Activated CD4-positive, alpha-beta T cell treated with anti-CD3 and anti-CD28 coated beads, Interleukin-2, amount 50 U/mL, for 16 hours (primary cell): Measurements from ENCODE around the gene PET100.

ENCODE experiments used
- DNase-seq: peaks from one replicate; pipeline ENCODE4 v3.0.0-alpha.2; 2020

PET100 gene

DNA sequence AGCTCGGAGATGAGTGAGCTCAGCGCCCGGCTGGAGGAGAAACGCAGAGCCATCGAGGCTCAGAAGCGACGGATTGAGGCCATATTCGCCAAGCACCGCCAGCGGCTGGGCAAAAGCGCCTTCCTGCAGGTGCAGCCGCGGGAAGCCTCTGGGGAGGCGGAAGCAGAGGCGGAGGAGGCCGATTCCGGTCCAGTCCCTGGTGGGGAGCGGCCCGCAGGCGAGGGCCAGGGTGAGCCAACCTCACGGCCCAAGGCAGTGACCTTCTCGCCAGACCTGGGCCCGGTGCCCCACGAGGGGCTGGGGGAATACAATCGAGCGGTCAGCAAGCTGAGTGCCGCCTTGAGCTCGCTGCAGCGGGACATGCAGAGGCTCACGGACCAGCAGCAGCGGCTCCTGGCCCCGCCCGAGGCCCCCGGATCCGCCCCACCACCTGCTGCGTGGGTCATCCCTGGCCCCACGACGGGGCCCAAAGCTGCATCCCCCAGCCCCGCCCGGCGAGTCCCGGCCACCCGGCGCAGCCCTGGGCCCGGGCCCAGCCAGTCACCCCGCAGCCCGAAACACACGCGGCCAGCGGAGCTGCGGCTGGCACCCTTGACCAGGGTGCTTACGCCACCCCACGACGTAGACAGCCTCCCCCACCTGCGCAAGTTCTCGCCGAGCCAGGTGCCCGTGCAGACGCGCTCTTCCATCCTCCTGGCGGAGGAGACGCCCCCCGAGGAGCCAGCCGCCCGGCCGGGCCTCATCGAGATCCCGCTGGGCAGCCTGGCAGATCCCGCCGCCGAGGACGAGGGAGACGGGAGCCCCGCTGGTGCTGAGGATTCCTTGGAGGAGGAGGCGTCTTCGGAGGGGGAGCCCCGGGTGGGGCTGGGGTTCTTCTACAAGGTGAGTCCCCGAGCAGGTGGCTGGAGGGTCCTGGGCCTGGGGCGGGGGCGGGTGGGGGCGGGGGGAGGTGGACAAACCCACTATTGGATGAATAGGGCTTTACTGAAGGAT lies 17.0 kb upstream of the PET100 start:
- DNase-seq, result no peak

DNA sequence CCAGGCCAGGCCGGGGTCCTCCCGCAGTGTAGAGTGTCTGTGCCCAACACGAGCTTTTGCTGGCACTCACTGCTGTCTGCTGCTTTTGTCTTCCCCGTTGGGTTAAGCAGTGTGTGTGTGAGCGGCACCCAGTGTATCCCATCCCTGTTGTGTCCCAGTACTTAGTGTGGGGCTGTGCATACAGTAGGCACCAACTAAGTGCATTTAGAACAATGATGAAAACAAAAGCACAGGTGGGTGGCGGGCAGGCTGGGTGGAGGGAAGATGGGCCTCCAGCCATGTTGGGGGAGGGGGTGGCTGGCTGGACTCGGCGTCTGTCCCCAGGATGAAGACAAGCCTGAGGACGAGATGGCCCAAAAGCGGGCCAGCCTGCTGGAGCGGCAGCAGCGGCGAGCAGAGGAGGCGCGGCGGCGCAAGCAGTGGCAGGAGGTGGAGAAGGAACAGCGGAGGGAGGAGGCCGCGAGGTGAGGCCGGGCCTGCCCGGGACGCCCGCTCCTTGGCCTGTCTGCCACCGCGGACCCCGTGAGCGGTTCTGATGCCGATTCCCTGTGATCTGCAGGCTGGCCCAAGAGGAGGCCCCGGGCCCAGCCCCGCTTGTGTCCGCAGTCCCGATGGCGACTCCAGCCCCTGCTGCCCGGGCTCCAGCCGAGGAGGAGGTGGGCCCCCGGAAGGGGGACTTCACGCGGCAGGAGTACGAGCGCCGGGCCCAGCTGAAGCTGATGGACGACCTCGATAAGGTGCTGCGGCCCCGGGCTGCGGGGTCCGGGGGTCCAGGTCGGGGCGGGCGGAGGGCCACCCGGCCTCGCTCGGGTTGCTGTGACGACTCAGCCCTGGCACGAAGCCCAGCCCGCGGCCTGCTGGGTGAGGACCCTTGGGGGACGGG lies 14.5 kb upstream of the PET100 start:
- no peak for DNase-seq

DNA sequence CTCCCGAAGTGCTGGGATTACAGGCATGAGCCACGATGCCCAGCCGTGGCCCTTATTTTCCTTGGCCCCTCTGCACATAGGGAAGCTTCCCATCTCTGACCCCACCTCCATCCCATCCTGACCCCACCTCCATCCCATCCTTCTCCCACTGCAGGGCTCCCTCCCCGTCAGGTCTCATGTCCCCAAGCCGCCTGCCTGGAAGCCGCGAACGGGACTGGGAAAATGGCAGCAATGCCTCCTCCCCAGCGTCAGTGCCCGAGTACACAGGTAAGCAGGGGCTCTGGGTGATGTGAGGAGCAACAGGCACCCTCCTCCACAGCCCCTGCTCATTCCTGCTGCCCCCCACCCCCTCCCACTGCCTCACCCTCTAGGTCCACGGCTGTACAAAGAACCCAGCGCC lies 12.4 kb upstream of the PET100 start:
- no peak for DNase-seq

DNA sequence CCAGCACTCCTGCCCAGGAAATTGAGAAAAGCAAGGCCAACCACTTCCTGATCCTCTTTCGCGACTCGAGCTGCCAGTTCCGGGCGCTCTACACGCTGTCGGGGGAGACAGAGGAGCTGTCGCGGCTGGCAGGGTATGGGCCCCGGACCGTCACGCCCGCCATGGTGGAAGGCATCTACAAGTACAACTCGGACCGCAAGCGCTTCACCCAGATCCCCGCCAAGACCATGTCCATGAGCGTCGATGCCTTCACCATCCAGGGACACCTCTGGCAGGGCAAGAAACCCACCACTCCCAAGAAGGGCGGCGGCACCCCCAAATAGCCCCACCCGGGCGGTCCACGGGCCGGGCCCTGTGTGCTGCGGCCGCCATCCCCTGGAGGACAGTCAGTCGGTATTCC lies 11.9 kb upstream of the PET100 start:
- no peak for DNase-seq

DNA sequence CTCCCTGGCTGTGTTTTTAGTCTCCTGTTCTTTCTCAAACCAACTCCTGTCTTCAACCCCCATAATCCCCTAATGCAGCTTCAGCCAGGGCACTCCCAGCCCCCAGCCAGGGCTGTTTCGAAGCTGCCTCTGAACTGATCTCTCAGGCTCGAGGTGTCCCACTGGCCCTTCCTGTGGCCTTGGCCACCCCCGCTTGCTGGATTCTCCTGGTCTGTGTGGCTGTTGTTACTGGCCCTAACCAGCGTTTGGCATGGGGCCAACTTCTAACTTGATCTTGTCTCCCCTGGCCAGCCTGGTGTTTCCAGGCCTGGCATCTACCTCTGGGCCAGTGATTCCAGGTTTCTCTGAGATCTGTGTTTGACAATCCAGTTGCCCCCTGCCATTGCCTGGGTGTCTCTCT lies 11.2 kb upstream of the PET100 start:
- DNase-seq, result no peak

DNA sequence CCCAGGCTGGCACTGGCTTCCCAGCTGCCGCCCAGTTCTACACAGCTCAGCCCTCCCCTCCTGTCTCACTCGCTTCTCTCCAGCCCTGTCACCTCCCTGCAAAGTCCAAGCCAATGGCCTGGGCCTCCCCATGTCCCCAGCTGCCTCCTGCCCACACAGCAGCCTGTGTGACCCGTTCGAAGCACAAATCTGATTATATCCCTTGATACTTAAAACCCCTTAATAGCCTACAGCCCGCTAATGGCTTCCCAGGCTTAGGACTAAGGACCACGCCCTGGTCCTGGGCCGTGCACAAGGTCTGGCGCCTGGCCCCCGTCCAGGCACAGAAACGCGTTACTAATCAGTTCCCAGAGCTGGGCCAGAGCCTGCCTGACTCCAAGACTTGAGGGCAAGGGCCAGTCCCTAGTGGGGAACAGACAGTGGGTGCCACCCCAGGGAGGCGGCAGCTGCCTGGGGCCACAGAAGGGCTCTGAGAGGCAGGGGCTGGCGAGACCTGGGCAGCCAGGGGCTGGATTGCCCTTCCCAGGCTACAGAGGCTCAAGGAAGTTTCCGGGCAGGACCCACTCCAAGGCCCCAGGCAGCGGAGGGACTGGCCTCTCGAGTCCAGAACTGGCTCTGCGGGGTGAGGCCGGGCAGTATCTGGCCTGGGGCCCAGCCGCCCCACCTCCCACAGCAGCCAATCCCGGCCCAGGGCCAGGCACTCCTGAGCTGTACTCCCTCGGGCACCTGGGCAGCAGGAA lies 10.7 kb upstream of the PET100 start:
- no peak for DNase-seq

DNA sequence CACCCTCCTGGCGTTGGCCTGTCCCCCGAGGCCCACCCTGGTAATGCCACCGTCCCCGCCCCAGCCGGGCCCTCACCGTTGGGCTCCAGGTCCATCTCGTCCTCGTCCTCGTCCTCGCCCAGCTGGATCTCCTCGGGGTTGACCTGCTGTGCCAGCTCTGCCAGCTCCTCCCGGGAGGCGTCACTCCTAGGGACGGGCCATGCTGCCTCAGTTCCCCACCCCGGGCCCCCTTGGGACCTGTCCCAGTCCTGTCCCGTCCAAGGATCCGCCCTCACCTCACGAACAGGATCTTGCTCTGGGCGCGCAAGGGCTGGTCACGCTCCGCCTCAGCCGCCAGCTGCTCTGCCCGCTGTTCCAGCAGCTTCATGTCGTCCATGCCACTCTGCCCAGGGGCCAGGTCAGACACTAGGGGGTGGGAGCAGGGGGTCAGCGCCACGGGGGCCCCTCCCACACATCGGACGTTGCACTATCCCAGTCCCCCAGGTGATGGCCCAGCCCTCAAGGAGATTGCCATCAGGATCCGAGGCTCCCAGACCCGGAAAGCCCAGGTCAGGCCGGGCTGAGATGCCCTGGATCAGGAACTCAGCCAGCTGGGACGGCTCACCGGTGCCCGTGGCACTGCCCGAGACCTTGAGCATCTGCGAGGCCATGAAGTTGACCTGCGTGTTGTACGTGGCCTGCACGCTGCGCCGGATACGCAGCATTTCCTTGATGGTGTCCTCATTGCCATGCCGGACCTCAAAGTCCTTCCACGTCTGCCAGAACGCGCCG lies 9.7 kb upstream of the PET100 start:
- no peak for DNase-seq

DNA sequence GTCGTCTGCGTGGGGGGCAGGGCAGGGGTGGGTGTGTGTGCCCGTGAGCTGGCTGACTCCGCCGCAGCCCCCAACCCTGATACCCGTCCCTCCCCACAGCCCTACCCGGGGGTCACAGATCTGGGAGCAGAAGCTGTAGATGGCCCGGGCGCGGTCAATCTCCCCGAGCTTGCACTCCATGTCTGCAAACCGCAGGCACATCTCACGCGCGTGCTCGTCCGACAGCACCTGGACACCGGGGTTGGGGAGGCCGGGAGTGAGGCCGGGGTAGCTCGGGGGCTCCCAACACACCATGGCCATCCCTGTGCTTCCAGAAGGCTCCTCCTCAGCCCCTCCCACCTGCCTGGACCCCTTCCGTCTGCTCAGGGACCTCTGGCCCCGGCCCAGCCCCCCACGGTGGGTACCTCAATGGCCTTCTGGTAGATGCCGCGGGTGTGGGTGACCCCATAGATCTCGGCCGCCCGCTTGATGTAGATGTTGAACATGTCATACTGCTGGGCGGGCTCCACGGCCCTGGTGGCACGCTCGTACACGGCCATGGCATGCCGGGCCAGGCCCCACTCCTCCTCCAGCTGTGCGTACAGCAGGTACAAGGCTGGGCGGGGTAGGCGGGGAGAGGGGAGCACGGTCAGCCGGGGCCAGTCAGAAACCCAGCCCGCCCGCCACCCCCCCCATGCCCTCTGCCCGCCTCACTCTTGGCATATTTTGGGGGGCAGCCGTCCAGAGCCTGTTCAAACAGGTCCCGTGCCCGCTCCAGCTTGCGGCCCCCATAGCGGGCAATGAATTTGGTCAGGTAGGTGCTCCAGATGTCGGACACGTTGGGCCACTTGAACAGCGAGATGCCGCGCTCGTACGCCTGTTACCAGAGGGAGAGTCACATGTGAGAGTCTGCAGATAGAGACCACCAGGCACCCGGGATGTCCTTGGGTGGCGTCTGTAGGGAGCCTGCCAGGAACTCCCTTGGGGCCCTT lies 8.9 kb upstream of the PET100 start:
- no peak for DNase-seq

DNA sequence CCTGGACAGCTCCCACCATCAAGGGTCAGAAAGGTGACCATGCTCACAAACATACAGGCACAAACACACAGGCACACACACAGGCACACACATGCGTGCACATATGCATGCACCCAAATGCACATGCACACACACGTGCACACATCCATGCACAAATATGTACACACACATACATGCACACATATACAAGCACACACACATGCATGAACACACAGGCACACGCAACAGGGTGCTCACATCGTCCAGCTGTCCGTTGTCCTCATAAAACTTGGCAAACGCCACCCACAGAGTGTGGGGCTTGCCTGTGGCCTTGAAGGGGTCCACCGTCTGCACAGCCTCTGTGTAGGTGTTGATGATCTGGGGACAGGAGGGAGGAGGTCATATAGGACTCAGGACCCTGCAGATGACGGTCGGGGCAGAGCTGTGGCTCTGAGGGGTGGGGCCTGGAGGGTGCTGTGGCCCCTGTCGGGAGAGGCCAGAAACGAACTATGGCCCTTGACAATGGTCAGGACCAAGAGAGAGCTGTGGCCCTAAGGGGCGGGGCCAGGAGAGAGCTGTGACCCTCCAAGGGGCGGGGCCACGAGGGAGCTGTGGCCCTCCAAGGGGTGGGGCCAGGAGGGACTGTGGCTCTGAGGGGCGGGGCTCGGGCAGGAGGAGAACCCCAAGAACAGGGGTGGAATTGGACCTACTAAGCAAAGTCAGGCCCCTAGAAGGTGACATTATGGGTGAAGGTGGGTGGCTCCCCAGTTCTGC lies 6.5 kb upstream of the PET100 start:
- DNase-seq, result no peak

DNA sequence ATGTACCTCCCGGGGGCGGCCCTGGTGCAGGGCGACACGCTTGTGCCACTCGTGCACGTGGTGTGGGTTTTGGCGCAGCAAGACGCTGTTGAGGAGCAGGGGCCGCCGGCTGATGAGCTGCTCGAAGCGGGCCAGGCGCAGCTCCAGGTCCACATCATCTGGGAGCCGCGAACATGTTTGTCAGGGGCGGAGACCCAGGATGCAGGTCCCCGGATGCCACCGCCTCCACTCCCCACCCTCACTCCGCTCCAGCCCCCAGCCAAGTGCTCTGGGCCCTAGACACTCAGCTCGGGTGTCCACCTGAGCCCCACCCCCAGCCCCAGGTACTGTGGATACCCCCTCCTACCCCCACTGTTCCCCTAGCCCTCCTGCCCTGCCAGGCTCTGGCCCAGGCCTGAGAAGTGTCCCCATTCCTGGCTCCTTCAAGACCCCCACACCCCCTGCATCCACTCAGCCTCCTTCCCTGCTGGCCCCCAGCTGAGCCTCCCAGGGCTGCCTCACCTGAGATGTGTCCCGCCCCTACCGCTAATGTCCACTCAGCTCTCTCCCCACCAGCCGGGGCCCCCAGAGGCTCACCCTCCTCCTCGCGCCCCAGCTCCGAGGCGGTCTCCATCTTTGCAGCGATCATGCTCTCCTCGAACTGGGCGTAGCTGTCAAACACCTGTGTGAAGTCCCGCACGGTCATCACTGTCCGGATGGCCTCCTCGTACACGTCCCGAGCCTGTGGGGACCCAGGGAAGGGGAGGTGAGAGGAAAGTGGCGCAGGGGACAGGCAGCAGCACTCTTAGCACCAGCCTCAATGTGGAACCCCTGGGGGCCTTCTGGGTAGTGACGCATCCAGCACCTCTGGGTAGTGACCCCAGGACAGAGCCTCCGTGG lies 5.6 kb upstream of the PET100 start:
- no peak for DNase-seq

DNA sequence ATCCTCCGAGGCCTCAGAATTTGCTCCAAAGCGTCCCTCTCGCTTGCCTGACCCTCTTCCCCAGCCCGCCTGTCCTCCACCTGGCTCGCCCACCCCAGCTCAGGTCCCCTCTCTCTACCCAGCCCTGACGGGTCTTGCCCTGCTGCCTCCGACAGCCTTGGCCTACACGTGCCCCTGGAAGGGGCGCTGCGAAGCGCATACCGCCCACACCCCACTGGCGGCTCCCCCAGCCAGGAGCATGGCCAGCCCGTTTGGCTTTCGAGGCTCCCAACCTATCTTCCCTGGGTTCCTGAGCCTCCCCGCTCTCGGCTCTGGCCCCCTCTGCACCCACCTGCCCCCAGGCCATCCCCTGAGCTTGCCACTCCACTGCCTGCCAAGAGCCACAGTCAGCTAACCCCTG lies 4.8 kb upstream of the PET100 start:
- DNase-seq, result no peak

DNA sequence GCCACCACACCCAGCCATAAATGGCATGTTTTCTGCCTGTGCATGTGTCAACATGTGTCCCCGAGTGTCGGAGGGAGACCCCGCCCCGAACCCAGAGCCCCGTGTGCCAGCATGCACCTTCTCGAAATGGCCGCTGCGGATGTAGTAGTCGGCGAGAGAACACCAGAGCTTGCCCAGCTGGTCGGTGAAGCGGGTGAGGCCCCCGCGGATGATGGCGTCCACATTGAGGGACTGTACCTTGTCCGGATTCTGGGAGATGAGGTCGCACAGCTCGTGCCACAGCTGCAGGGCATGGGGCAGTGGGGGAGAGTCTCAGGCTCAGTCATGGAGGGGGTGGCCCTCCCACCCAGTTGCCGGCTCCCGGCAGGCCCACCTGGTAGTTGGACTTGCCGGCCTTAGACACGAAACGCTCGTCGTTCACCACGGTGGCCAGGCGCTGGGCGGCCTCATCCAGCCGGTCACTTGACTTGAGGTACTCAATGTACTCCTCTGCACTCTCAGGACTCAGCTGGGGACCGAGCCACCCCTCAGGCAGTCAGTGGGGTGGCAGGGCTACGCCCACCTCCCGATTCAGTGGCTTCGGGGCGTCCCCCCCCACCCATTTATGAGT lies 3.7 kb upstream of the PET100 start:
- DNase-seq, result no peak

DNA sequence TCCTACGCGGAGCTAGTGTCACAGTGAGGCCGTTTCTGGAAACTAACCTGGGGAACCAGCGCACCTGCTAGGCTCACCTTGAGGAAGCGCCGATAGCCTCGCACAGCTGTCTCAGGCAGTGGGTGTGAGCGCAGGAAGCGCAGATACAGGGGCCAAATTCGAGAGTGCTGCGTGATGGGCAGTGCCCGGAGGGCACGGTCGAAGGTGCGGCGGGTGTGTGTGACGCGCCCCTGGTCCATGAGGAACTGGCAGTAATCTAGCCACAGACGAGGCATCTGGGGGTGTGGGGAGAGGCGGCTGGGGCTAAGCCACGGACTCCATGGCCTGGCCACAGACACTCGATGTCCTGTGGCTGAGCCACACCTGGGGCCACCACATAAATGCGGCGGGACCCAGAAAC lies 2.4 kb upstream of the PET100 start:
- DNase-seq, result no peak

DNA sequence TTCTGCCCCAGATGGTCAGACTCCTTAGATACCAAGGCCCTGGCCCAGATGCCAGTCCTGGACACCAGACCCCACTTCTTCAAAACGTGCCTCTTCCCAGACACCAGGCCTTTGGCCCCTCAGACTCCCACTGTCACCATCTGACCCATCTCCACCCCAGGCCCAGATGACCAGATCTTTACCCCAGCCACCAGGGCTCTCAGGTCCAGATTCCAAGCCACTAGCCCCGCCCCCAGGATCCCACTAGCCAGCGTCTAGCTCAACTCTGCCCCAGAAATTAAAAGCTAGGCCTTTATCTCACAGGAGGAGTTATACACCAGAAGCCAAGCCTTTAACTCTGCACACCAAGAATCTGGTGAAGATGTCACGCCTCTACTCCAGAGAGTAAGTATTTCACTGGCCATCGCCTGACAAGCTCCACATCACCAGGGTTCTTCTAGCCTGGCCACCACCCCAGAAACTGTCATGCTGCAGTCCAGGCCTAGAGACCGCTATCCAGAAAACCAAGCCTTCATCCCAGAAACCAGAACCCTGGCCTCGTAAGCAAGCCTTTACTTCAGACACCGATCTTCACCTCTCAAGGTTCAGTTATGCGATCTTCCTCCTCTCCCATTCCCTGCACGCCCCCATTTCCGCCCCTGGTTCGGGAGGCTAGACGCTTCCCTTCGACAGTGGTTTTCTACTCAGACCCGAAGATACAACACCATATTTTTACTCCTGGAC lies 843 bp upstream of the PET100 start:
- no peak for DNase-seq

DNA sequence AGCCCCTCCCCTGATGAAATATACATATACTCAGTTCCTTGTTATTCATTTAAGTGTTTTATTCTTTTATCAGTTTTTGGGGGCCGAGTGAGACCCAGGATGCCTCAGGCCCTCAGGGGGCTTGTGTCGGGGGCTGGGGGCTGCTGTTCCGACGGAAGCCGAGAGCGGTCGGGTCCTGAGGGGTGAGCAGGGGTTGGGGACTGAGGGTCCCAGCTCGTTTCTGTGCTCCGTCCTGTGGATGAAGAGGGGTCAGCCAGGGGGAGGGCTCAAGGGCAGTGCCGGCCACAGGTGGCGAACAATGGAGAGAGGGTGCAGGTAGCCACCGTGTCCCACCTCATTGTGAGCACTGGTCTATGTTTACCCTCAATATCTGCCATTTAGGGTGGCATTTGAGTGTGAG lies 2.0 kb downstream of the PET100 start:
- DNase-seq, result no peak

DNA sequence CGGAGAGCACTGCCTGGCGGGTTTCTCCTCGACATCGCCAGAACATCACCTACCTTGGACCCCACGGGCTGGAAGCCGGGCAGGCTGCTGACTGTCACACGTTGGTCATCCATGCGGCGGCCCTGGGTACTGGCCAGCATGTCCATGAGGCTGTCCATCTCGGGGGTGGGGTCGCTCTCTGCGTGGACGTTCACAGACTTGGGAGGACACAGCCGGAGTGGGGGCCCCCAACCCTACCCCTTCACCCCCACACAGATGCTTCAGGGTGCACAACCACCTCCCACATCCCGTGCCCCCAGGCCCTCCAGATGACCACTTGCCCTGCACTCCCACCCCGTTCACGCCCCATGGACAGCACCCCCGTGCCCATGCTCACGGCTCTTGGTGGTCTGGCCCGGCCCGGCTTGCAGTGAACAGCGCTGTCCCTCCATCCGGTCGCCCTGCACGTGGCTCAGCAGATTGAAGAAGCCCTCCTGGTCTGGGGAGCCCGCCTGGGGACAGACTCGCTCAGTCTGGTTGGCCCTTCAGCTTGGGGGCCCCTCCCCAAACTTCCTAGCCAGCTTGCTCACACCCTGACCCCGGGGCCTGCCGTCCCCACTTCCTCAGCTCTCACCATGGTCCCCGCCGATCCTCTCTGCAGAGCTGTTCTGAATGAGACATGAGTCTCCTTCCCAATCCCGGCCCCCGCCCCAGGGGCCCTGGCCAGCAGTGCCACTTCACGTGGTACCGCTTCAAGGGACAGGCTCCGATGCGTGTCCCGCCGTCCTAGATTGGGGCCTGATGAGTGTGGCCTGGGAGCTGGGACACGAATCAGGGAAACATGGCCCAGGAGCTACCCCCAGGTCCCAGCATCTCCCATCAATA lies 3.0 kb downstream of the PET100 start:
- no peak for DNase-seq

DNA sequence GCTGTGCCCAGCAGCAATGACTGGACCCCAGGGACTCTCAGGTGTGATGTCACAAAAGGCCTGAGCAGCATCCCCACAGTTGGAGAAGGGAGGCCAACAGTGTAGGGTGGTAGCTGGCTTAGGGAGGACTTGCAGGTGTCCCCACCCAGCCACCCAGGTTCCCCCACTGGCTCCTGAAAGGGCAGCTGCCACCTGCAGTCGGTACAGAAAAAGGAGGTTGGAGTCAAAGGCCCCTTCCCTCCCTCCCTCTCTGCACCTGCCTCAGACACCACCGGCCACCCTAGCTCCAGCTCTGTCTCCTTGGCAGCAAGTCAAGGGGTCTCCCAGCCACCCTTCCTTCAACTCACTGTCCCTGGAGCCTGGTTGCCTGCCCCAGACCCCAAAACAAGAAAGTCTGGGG lies 4.1 kb downstream of the PET100 start, which contains the start of gene PCP2:
Gene PCP2 (minus strand): TSS at position 22 of the 400 bp plus-strand sequence. CDS start 262 bp downstream, outside the sequence.
- DNase-seq, result no peak
